K562 (cell line): ENCODE measurements around the gene PRR15L. TPM values are rescaled to one million over a fixed set of nuclear protein-coding genes. Genes with fewer than 3 reads are reported as not detected.
A peak's percentile ranks its signal among the peaks of the same experiment; 100 is the strongest.

Experiments
- ATAC-seq: fragments of 200-7000 bp; cut with Tn5 transposase; 3 replicates; pipeline ENCODE4 v1.9.1; 2020; ENCODE audit warnings: moderate library complexity
- BruUV-seq: library from RNA; stranded (reverse); fragments of 400-500 nt; replicated peaks from 2 replicates; lab custom pipeline; 2021; lab: Mats Ljungman, UMichigan
- CTCF ChIA-PET: fragments of 300-600 bp; formaldehyde crosslinking; extraction: SDS; loops from one replicate; lab custom pipeline; 2021; ENCODE audit warnings: low intra/inter-chr PET ratio; lab: Yijun Ruan, JAX
- POLR2A ChIA-PET: fragments of 300-600, 350-650 bp; sonication (Branson Sonifier 250); formaldehyde crosslinking; extraction: SDS; loops from one replicate; lab custom pipeline; 2021; ENCODE audit warnings: antibody characterized with exemption, inconsistent platforms; lab: Yijun Ruan, JAX
- DNase-seq, 4 experiments: peaks; one replicate each; pipeline versions ENCODE4 v3.0.0 to v3.0.0-alpha.2; 2011 to 2018; ENCODE audit warnings: low spot score in 3 of 4, mixed read lengths in 3 of 4; ENCODE audit errors: extremely low read depth in 1 of 4
- FAIRE-seq: peaks from 2 replicates; lab custom pipeline; 2011; peaks lifted over from hg19 to GRCh38; lab: Jason Lieb, UNC
- H2AFZ ChIP-seq: 2 replicates; pipeline ENCODE4 v1.6.0; 2011; ENCODE audit warnings: low read depth, low read length, control low read depth, inconsistent platforms
- H3K27ac ChIP-seq: fragments of 200-600 bp; 3 replicates; pipeline ENCODE4 v1.8.0; 2011; ENCODE audit warnings: low read depth, mild to moderate bottlenecking, control low read depth, inconsistent platforms, low read length, moderate library complexity, mixed read lengths; ENCODE audit errors: extremely low read depth
- H3K27me3 ChIP-seq, 2 experiments: fragments of 300-600 bp in 1 of 2; 2 replicates in 1 of 2; 3 replicates in 1 of 2; pipeline versions ENCODE4 v1.6.0 to v1.8.0; 2011; ENCODE audit warnings: inconsistent platforms in 2 of 2, low read length in 2 of 2, mild to moderate bottlenecking in 1 of 2, mixed read lengths in 1 of 2, moderate library complexity in 1 of 2; ENCODE audit not compliant: control insufficient read depth in 2 of 2, insufficient read depth in 2 of 2
- H3K36me3 ChIP-seq: fragments of 300-600 bp; 3 replicates; pipeline ENCODE4 v1.8.0; 2011; ENCODE audit warnings: mild to moderate bottlenecking, low read length, inconsistent platforms; ENCODE audit not compliant: control insufficient read depth, insufficient read depth
- H3K4me1 ChIP-seq, 2 experiments: fragments of 200-600 bp in 1 of 2; replicated peaks in 1 of 2; 2 replicates in 1 of 2; 3 replicates in 1 of 2; pipeline versions ENCODE4 v1.5.1 to v1.8.0; 2011; ENCODE audit warnings: inconsistent platforms in 2 of 2, low read length in 2 of 2, mild to moderate bottlenecking in 1 of 2, mixed read lengths in 1 of 2, moderate library complexity in 1 of 2; ENCODE audit not compliant: control insufficient read depth in 2 of 2, insufficient read depth in 2 of 2
- H3K4me2 ChIP-seq: 2 replicates; pipeline ENCODE4 v1.6.1; 2011; ENCODE audit warnings: low read length, control low read depth, inconsistent platforms, mixed read lengths; ENCODE audit not compliant: insufficient read depth
- H3K4me3 ChIP-seq: fragments of 200-600 bp; sonication (generic), shearing (Covaris generic); 2 replicates; pipeline ENCODE4 v1.5.1; 2016; ENCODE audit warnings: control low read depth, inconsistent platforms
- H3K79me2 ChIP-seq: fragments of 200-600 bp; 3 replicates; pipeline ENCODE4 v1.8.0; 2011; ENCODE audit warnings: low read length, inconsistent platforms; ENCODE audit not compliant: control insufficient read depth, insufficient read depth
- H3K9ac ChIP-seq, 2 experiments: 2 replicates each; pipeline versions ENCODE4 v1.6.0 to v1.6.1; 2011; ENCODE audit warnings: low read depth in 2 of 2, low read length in 2 of 2, control low read depth in 1 of 2, inconsistent platforms in 1 of 2, mild to moderate bottlenecking in 1 of 2, mixed read lengths in 1 of 2; ENCODE audit not compliant: insufficient read depth in 1 of 2
- H3K9me1 ChIP-seq: one replicate; pipeline ENCODE4 v1.6.0; 2011; ENCODE audit warnings: inconsistent platforms, mild to moderate bottlenecking, low read length, moderate library complexity; ENCODE audit not compliant: control insufficient read depth, insufficient read depth
- H3K9me3 ChIP-seq: replicated peaks from 2 replicates; pipeline ENCODE4 v1.5.1; 2011; ENCODE audit warnings: low read depth, low read length, inconsistent platforms; ENCODE audit not compliant: control insufficient read depth, insufficient read depth
- H4K20me1 ChIP-seq: replicated peaks from 2 replicates; pipeline ENCODE4 v1.6.1; 2011; ENCODE audit warnings: low read length, inconsistent platforms, mixed read lengths; ENCODE audit not compliant: control insufficient read depth, insufficient read depth
- NFYB ChIP-seq: IDR thresholded peaks from 2 replicates; pipeline ENCODE4 v1.6.1; 2011; ENCODE audit warnings: mild to moderate bottlenecking, moderate library complexity; ENCODE audit not compliant: insufficient read length; ENCODE audit errors: extremely low read depth
- REST ChIP-seq, 2 experiments: fragments of 450-650 bp; formaldehyde crosslinking in 1 of 2; IDR thresholded peaks; 2 replicates each; pipeline versions ENCODE4 v1.4.0 to v1.6.1; 2014 to 2020; ENCODE audit warnings: mild to moderate bottlenecking in 2 of 2, borderline replicate concordance in 1 of 2, low read depth in 1 of 2
- ZFP91 ChIP-seq: sonication (generic); formaldehyde crosslinking; IDR thresholded peaks from 2 replicates; pipeline ENCODE4 v1.8.0; 2022; ENCODE audit warnings: mild to moderate bottlenecking, missing genetic modification reagents
- in situ Hi-C: fragments of 300-500 bp; cut with MboI; formaldehyde crosslinking; loops from 4 replicates; pipeline ENCODE4 v1.15.0; 2018; ENCODE audit warnings: inconsistent platforms, mixed read lengths
- intact Hi-C: fragments of 100-400 bp; cut with micrococcal nuclease; formaldehyde crosslinking; loops from 2 replicates; pipeline ENCODE4 v1.14.2; 2022
- polyA plus RNA-seq, 8 experiments: library from polyadenylated mRNA; depleted of rRNA in 4 of 8; stranded (reverse) in 5 of 8; unstranded in 3 of 8; fragments of >200 nt; fragmentation: Nextera tagmentation in 2 of 8; fragmentation: Illumina TruSeq in 1 of 8; extraction: Ambion mirVana in 2 of 8; extraction: Trizol in 1 of 8; gene quantifications; 2 replicates each; pipeline versions ENCODE4 v1.2.1 to v1.2.3, GENCODE V29; 2011 to 2014; ENCODE audit warnings: inconsistent platforms in 1 of 8, missing spikeins in 1 of 8
- total RNA-seq, 7 experiments: library from RNA; depleted of rRNA in 6 of 7; stranded (reverse); fragments of >200 nt in 6 of 7; fragmentation: Illumina TruSeq in 2 of 7; extraction: Trizol in 2 of 7; gene quantifications; 2 replicates each; pipeline versions ENCODE4 v1.2.1 to v1.2.3, GENCODE V29; 2011 to 2021; ENCODE audit warnings: low replicate concordance in 1 of 7

The PRR15L gene
- total and polyA plus RNA-seq, 9 of the 15 experiments (the other 6 are each of a cell fraction or from before 2014, with no cell fraction given), result 0.03 TPM; not detected in 8

GRCh38 chr17:47980541-47980940 is 22.9 kb upstream of the PRR15L start:
- Histone ChIP-seq H3K9me3 (no peaks in the 10 kb centered on the region), H3K4me2 (no peak overlapping the region), H2AFZ (no peak overlapping the region), H4K20me1 (peaks cover 12% of the 10 kb centered on the region; the same call in 1 of the 2 replicates), H3K9me1 (peaks cover 4% of the 10 kb centered on the region), H3K79me2 (no peaks in the 10 kb centered on the region), H3K27ac (no peak overlapping the region), H3K4me3 (no peak overlapping the region), H3K4me1 (peaks cover 34 to 50% of the 10 kb centered on the region in 2 experiments), H3K27me3 (no peaks in the 10 kb centered on the region), H3K36me3 (peaks cover 82% of the 10 kb centered on the region), H3K9ac (no peak overlapping the region)
- no peak for DNase-seq
- in situ Hi-C loops (loop anchor here (5.0 kb wide), 1 partner anchor 37 kb away; no protein-coding TSS in a partner anchor), intact Hi-C loops (no loop called here)
- peak; percentile 12 for TF ChIP-seq NFYB
- TF ChIP-seq ZFP91 (CRISPR knock-in tag), result no peak
- 0 out of 2 replicates have a peak, but pooled peaks have one; percentile 10 for TF ChIP-seq REST (IDR thresholded peaks at IDR 0.05; ENCODE audit: borderline replicate concordance)
- no peak for TF ChIP-seq REST (CRISPR knock-in tag; IDR thresholded peaks at IDR 0.05; ENCODE audit: low read depth)
- no peak for ATAC-seq
- ChIA-PET CTCF (interaction anchor here (0.6 to 0.9 kb wide), 2 partner anchors 38 to 138 kb away, joined by 3 to 6 read pairs; no protein-coding TSS in a partner anchor), POLR2A (interaction anchor here (0.6 to 1.2 kb wide), 6 partner anchors 9 to 142 kb away, joined by 3 to 4 read pairs (median 3); no protein-coding TSS in a partner anchor)
- FAIRE-seq, result no peak
- BruUV-seq, result no TSS peak
